ENCODE data around the gene HIVEP1. TPM values are rescaled to one million over a fixed set of nuclear protein-coding genes. Genes with fewer than 3 reads are reported as not detected.

Gene HIVEP1
- total and polyA plus RNA-seq, 12 donors: 3.4 to 20.9 (median 13.3) TPM

- ATAC-seq: no peak
Observed at GRCh38 chr6:11989386-11989785, 22.7 kb upstream of the HIVEP1 start.

GRCh38 chr6:11992086-11992485, 20.0 kb upstream of the HIVEP1 start:
- Histone ChIP-seq H3K36me3 (no peaks in the 10 kb centered on the region), H3K4me1 (no peaks in the 10 kb centered on the region), H3K27me3 (no peaks in the 10 kb centered on the region), H3K9me3 (no peaks in the 10 kb centered on the region), H3K27ac (no peak overlapping the region), H3K4me3 (no peak overlapping the region)
- intact Hi-C loops (cut with DNase I): no loop called here
- TF ChIP-seq CTCF (IDR thresholded peaks at IDR 0.05): no peak
- ATAC-seq (no peak), DNase-seq (no peak)
- 98 to 99% methylated on average over 2 of the region's 2 CpGs for WGBS, 2 donors

More at GRCh38 chr6:11989386-11989785, 22.7 kb upstream of the HIVEP1 start:
- TF ChIP-seq CTCF (IDR thresholded peaks at IDR 0.05): no peak
- H3K4me1 ChIP-seq: no peaks in the 10 kb centered on the region
- DNase-seq: no peak
- no peak overlapping the region for H3K27ac ChIP-seq
- WGBS, 2 donors: 68 to 77% methylated on average over 2 of the region's 2 CpGs
- intact Hi-C loops (cut with DNase I): no loop called here
- no peaks in the 10 kb centered on the region for H3K27me3 ChIP-seq
- no peaks in the 10 kb centered on the region for H3K36me3 ChIP-seq
- H3K4me3 ChIP-seq: no peak overlapping the region
- H3K9me3 ChIP-seq: no peaks in the 10 kb centered on the region

- H3K4me3 ChIP-seq: no peak overlapping the region
- 96 to 97% methylated on average over 4 of the region's 4 CpGs for WGBS, 2 donors
- H3K9me3 ChIP-seq: no peaks in the 10 kb centered on the region
- no peak for TF ChIP-seq CTCF (IDR thresholded peaks at IDR 0.05)
- intact Hi-C loops (cut with DNase I): no loop called here
- DNase-seq: no peak
- ATAC-seq: no peak
- no peak overlapping the region for H3K27ac ChIP-seq
- H3K4me1 ChIP-seq: peaks cover 0 to 10% (median 0%) of the 10 kb centered on the region in 9 donors
- H3K36me3 ChIP-seq: no peaks in the 10 kb centered on the region
- no peaks in the 10 kb centered on the region for H3K27me3 ChIP-seq
Observed at GRCh38 chr6:11994875-11995461, 17.1 kb upstream of the HIVEP1 start.

- H3K36me3 ChIP-seq: no peaks in the 10 kb centered on the region
- WGBS, 2 donors: 79 to 84% methylated on average over 1 of the region's 1 CpG
- peaks cover 0 to 10% (median 0%) of the 10 kb centered on the region in 9 donors for H3K4me1 ChIP-seq
- H3K9me3 ChIP-seq: no peaks in the 10 kb centered on the region
- no peaks in the 10 kb centered on the region for H3K27me3 ChIP-seq
- intact Hi-C loops (cut with DNase I): no loop called here
- TF ChIP-seq CTCF (IDR thresholded peaks at IDR 0.05): no peak
- no peak for DNase-seq
- ATAC-seq: no peak
- H3K4me3 ChIP-seq: no peak overlapping the region
- no peak overlapping the region for H3K27ac ChIP-seq
Observed at GRCh38 chr6:11996751-11997150, 15.4 kb upstream of the HIVEP1 start.

Measured in heart right ventricle (tissue), 16 donors.